Measurements from ENCODE around the gene SLC24A3.

Gene SLC24A3

DNA sequence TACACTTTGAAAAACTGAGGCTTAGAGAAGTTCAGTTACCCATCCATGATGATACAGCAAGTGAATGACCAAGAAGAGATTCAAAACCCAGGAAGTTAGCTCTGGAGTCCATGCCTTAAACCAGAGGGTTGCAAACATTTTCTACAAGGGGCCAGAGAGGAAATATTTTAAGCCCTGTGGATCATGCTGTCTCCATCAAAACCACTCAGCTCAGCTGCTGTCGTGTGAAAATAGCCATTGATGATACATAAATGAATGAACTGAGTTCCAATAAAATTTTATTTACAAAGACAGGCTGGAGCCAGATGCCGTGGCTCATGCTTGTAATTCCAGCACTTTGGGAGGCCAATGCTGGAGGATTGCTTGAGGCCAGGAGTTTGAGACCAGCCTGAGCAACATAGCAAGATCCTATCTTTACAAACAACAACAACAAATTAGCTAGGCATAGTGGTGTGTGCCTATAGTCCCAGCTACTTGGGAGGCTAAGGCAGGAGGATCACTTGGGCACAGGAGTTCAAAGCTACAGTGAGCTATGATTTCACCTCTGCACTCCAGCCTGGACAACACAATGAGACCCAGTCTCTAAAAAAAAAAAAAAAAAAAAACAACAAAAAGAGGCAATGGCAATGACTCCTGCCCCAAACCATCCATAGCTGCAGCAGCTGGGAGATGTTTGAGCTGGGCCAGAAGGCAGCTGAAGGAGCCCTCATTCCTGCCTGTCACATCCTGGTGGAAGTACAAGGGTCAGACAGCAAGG is 501.6 kb downstream of the SLC24A3 start:
- no peak for DNase-seq (ENCODE audit: low read depth)

DNA sequence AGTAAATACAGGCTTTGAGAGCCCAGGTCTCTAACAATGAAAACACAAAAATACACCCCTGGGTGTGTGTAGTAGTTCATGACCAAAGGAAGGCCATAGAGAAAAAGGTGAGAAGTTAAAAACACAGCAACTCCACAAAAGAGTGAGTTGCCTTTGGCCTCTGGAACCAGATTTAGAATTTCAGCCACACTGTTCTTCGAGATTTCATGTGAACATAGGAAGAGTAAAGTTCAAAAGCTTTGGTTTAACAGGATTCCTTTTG is 502.1 kb downstream of the SLC24A3 start:
- DNase-seq (ENCODE audit: low read depth): no peak

DNA sequence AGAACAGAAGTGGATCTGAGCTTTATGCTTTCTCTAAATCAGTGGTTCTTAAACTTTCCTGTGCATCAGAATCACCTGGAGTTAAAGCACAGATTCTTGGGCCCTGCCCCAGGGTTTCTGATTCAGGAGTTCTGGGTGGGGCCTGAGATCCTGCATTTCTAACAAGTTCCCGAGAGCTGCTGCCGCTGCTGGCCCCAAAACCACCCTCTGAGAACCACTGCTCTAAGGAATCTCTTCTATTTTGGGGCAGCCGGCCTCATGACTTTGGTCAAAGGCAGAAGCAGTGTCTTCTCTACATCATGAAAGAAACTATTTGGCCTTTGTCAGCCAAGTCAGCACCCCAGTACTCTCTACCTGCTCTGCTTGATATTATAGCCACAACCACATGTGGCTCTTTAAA is 503.5 kb downstream of the SLC24A3 start:
- no peak for DNase-seq (ENCODE audit: low read depth)

DNA sequence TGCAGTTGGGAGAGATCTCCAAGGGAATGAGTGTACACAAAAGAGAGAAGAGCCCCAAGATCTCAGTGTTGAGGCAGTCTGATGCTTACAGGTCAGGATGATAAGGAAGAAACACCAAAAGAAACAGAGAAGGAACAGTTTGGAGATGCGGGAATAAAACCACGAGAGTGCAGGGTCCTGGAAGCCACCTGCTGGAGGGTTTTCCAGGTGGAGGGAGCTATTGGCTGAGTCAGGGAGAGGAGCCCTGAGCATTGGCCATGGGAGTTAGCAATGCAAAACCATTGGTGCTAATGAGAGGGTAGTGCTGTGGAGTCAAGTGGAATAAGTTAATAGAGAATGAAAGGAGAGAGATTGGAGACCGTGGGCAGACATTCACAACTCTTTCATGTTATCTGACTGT is 506.4 kb downstream of the SLC24A3 start:
- no peak for DNase-seq (ENCODE audit: low read depth)

DNA sequence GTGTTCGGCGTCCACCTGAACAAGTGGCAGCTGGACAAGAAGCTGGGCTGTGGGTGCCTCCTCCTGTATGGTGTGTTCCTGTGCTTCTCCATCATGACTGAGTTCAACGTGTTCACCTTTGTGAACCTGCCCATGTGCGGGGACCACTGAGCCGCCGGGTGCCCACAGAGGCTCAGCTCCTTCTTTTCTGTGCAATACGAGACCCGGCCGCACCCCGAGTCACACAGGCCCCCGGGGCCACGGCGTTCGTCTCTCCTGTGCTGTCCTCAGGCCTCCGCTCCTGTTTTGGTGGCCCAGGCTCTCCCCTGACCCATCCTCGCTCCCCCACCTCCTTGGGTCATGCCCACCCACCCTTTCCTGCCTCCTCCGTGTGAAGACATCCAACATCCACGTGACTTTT is 508.5 kb downstream of the SLC24A3 start:
- DNase-seq (ENCODE audit: low read depth): no peak

DNA sequence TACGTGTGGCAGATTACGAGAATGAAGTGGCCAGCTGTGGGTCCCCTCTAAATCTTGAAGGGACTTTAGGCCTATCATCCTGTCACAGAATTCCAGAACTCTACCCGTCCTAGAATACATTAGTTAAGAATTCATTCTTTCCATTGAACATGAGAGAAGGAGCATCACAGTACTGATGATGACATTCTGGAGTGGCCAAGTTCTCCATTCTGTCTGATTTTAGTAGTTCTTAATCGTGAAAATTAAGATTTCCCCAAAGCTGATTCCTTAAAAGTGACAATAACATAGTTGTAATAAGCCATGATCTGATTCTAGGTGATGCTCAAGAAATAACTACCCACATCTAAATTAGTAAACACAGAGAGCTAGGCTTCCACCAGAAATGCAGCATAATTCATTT is 510.6 kb downstream of the SLC24A3 start:
- no peak for DNase-seq (ENCODE audit: low read depth)

DNA sequence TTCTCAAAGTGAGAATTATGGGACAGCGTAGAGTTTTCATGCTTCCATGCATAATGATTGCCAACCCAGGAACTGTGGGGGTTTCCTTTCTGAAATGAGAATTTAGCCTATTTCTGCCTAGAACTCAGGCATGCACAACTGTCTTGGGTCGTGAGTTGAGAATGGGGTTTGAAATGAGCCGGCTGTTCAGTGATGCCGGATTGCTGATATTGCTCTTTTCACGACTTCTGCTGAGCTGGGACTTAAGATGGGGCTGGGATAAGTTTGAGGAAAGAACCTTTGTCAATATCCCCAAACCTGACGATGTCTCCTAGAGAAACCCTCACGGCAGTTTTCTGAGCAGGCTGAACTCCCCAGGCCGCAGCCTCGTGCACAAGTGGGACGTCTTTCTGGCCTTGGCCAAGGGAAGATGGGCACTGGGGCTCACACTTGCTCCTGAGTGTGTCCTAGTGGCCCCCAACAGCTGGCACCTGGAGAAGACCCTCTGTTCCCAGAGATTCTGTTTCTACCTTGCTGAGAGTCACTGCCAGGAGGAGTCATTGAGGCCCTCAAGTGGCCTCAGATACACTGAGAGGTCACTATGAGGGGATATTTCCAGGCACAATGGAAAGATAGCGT is 511.5 kb downstream of the SLC24A3 start:
- DNase-seq (ENCODE audit: low read depth): no peak

DNA sequence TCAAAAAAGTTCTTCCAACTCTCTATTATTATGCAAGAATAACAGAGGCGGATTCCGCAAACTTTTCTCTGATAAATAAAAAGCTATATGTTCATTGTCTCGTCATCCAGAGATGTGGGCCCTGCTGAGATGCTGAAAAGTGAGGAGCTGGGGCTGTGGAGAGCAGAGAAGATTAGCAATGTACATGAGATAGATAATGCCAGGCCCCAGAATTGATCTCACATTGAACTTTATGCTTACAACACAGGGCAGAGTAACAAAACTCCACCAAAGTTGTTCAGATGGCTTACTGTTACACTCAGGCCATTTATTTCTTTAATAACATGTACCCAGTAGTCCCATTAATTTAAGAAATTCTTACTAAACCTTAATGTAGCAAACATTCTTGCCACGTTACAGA is 512.9 kb downstream of the SLC24A3 start:
- no peak for DNase-seq (ENCODE audit: low read depth)

DNA sequence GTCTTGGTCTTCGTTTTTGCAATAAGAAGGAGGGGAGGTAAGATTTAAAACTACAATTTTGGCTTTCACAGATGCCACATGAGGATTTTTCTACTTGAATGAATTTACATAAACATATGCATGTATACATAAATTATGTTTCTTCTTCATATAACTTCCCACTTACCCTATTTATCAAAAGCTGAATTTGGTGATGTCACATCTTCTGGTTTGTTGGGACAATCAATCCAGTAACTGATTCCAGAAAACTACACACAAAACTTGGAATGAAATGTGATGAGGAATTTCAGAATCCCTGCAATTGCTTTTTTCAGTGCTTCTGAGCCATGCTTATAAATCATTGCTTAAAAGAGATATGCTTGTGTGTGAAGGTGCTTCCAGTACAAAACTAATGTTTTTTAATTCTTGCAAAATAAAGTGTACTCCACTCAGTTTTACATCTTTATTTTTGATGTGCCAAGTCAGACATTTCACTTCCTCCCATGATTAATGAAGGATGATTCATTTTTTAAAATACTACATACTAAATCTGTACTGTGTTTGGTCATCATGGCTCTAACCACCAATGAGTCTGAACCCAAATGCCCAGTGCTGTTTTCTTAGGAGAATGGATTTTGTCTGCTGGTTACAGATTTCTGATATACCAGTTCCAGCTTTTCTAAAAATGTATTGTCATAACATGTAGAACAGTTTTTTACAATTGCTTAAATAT is 513.5 kb downstream of the SLC24A3 start:
- DNase-seq (ENCODE audit: low read depth): no peak

DNA sequence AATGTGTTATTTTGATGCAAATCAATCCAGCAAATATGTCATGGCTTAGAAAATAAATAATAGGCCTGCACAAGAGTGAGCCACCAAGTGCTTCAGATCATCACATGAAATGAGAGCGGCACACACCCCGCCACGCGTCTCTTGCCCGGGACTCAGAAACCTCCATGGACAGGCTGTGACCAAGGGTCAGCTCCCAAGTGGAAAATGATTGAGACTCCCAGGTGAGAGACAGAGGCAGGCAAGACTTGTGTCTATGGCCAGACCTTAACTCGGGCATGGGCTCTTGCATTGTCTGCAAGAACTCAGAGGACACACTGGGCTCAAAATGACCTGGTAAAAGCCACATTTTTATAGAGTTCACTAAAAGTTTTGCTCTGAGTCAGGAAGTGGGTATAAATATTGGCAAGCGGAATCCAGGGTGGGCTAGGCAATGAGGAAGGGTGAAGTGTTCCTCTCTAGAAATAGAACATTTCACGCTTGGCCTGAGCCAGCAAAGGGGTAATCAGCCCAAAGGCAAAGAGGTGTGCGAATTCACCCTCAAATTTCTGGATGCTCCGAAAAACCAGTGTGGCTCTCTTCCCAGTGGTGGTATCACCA is 514.9 kb downstream of the SLC24A3 start:
- no peak for DNase-seq (ENCODE audit: low read depth)

DNA sequence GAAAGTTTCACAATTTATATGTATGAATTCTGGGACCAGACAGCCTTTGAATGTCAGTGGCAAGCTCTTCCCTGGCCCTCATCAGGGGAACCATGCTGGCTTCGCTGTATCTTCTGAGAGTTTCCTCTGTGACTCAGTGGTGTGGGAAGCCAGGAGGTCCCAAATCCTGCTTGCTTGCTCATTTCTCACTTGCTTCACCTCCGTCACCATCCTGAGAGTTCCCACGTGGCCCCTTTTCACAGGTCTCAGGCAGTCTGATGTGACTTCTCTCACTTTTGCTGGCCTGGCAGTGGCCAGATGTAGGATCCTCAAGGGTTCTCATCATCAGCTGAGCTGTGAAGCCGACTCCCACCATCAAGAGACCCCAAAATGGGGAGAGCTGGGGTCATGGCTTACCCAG is 517.2 kb downstream of the SLC24A3 start:
- no peak for DNase-seq (ENCODE audit: low read depth)

DNA sequence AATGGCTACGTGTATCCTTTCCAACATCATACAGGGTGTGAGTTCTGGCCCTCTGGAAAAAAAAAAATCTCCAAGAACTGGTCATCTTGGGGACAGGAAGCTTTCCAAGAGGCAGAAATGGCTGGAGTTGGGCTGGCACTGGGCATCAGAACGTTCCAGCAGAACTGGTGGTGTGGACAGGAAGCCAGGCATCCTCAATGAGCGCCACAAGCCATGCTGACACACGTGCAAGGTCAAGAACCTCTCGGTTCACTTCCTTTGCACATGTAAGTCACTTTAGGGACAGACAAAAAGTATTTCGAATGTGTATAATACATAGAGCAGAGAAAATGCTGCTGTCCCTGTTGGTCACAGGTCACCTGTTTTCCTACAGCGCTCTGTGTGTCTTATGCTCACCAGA is 518.3 kb downstream of the SLC24A3 start:
- no peak for DNase-seq (ENCODE audit: low read depth)

DNA sequence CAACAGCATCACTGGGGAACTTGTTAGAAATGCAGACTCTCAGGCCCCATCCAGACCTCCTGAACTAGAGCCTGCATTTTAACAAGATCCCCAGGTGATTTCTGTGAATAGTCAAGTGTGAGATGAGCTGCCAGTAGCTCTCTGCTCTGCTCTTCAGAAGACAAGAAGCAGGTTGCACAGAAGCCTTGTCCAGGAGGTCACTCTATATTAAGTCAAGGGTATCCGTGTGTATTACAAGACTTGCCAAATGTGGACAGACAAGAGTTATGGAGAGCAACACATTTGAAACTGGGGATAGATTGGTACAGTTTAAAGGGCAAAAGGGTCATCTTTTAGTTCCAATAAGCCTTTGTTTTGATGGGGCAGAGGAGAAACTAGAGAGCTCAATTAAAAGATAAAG is 522.4 kb downstream of the SLC24A3 start:
- DNase-seq (ENCODE audit: low read depth): no peak

DNA sequence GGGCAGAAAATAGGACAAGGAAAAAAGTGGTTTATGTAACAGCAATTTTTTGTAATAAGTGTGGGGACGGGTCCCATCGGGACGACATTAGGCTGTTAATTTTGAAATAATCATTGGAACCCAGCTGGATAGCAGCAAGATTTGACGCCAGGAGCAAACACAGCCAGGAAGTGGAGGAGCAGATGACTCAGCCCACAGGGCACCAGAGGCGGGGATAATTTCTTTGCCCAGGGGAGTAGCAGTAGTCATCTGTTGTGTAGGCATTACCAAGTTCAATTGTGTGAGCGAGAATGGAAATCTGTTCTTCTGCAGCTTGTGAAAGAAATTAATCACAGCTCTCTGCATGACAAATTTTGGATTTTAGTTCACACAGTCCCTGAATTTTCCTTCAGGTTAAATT is 523.0 kb downstream of the SLC24A3 start:
- no peak for DNase-seq (ENCODE audit: low read depth)

DNA sequence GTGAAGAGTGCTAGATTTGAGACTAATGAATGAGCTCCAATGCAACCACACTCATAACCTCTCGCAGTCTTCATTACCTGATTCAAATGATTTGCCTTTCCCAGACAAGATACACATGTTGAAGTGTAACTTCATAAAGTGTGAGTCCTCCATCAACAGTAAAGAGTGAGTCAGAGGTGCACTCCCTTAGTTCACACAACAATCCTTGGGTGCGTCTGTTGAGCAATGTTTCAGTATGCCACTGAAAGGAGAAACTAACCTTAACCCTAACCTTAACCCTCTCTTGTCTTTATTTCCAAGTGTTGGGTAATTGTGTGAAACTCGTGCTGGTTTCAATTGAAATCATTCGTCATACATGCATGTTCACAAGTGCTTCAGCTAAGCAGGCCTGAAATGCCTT is 524.6 kb downstream of the SLC24A3 start:
- DNase-seq (ENCODE audit: low read depth): no peak

DNA sequence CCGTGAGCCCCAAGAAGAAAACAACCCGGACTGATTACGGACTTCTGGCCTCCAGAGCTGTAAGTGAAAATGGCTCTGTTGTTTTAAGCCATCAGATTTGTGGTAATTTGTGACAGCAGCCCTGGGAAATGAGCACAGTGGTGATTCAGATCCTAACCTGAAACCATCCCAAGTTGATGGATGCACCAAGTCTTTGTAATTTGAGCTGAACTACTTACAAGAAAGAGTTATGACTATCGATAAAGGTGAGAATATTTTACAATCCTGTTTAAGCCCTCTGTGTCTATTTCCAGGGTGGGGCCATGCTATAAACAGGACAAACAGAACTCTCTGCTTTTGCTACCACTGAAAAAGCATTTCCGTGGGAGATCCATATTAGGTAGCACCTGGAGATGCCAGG is 526.5 kb downstream of the SLC24A3 start:
- DNase-seq (ENCODE audit: low read depth): no peak

DNA sequence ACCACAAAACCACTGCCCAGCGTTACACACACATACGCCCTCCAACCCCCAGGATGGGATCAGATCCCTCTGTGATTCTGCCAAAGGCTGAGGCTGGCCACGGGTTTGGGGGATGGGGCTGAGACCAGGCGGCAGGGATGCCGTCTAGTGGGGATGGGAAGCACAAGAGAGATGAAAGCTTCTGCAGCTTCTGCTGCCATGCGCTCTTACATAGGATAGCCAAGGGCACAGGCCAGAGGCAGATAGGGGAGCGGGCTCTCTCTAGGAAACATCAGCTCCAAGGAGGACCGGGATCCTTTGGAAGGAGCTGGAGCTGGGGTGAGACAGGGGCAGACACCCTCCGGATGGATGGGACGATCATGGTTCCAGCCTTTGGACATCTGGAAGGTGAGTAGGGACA is 526.9 kb downstream of the SLC24A3 start:
- DNase-seq (ENCODE audit: low read depth): no peak

DNA sequence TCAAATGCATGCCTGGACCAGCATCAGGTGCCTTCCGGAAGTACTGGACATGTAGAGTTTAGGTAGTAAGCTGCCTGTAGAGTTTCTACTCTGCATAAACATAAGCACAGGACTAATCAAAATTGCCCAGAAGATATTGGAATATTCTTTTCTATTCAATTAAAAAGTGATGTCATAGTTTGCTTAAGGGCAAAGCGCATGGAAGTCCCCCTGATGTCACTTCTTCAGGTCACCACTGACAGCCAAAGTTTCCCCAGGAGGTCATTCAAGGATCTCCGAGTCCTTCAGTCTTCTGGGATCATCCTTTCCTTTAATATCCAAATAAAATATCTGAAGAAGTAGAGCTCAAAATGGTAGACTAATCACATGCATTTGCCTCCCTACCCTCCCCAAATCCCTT is 528.1 kb downstream of the SLC24A3 start:
- DNase-seq (ENCODE audit: low read depth): no peak

DNA sequence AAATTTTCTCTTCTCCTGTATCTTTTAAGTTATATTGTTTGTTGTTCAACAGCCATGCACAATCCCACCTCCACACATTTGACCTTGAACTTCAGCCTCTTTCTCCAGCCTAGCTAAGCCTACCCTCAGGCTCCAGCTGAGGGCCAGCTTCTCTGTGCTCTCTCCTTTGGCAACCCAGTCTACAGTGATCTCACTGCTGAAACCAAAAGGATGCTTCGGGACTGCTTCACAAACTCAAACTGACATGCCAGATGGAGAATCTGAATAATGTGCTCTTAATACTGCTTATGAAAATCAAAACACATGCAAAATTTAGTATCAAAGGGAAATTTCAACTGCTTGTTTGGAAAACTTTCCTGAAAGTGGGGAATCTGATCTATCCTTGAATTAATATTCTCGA is 529.5 kb downstream of the SLC24A3 start:
- no peak for DNase-seq (ENCODE audit: low read depth)

DNA sequence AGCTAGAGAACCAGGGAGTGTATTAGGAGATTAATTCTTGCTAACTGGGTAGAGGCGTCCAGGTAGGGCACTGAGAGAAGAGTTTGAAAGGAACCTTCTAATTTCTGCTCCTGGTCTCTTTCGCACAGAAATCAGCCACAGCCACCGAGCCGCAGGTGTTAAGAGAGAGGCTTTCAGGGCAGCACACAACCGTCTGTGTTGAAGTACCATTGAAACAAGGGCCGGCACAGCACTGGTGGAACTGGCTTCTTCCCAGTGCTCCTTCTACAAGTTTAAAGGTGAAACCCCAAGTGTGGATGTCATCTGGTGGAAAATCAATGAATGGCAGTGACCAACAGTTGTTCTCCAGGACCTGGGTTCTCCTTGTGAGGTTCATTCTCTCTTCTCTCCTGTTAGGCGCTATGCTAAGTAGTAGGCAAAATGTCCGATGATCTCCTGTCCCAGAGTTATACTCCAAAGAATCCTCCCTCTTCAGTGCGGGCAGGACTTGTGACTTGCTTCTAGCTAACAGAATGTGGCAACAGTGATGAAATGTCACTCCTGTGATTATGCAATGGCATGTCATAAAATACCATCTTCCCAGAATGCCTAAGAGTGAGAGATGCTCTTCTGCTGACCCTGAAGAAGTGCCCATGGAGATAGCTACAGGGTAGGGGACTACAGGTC is 530.7 kb downstream of the SLC24A3 start:
- no peak for DNase-seq (ENCODE audit: low read depth)

DNA sequence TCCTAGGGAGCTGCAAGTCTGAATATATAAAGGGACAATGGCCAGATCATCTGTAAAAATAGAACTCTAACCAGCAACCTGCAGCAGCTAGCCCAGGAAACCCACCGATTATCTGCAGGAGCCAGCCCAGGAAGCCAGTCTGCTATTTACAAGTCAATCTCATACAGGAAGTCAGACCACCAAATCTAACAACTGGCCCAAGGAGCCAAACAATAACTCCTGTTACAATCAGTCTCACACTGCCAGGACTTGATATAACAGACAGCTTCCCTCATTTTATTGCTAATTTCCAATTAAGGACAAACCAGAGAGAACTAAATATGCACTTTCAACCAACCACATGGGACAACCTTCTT is 531.2 kb downstream of the SLC24A3 start:
- no peak for DNase-seq (ENCODE audit: low read depth)

DNA sequence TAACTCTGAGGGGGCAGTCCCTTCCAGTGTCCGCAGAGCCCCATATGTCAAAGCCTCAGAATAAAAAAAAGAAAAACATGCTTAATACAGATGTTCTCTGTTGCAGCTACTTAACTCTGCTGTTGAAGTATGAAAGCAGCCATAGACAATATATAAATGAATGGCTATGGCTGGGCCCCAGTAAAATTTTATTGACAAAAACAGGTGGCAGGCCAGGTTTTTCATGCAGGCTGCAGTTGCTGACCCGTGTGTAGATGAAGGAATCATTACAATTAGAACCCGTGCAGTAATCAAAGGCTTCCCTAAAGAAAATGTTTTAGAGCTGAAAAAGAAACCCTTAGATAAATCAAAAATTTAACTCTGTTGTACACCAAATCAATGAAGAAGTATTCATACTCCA is 532.7 kb downstream of the SLC24A3 start:
- no peak for DNase-seq (ENCODE audit: low read depth)

DNA sequence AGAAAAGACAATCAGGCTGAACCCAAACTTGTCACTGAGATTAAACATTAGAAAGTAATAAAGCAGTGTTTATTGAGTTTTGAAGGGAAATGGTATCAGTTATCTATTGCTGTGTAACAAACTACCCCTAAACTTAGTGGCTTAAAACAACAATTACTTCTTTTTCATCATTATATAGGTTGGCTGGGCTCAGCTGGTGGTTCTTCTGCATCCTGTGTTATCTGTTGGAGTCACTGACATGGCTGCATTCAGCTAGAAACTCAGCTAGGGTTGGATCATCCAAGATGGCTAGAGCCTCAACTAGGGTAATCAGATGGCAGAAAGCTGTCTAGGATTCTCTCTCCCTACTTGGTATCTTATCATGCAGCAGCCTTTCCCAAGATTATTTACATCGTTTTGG is 533.1 kb downstream of the SLC24A3 start:
- no peak for DNase-seq (ENCODE audit: low read depth)
